Stimulated activated CD8-positive, alpha-beta memory T cell treated with anti-CD3 and anti-CD28 coated beads, Interleukin-15, amount 100 ng/mL, for 4 hours (primary cell): ENCODE measurements around the gene GTPBP1.

Experiments
- DNase-seq, 2 donors: peaks; one replicate each; pipeline ENCODE4 v3.0.0-alpha.2; 2020; ENCODE audit warnings: low read depth in 2 of 2

Gene GTPBP1

GRCh38 chr22:38700789-38701628 is 4.7 kb upstream of the GTPBP1 start, which contains the start of gene JOSD1:
Gene JOSD1 (minus strand): TSS chr22:38700943. CDS start chr22:38699987, 956 bp downstream.
- DNase-seq: peak; percentile 94 to 96

- no peak for DNase-seq
These were observed 1.0 kb upstream of the GTPBP1 start for GRCh38 chr22:38704654-38705234.

- peak in 1 of 2 donors; percentile 28 for DNase-seq
These were observed 557 bp downstream of the GTPBP1 start for GRCh38 chr22:38706101-38706900.

GRCh38 chr22:38706901-38707195 is 1.1 kb downstream of the GTPBP1 start:
- no peak for DNase-seq

GRCh38 chr22:38707346-38707745 is 1.6 kb downstream of the GTPBP1 start:
- DNase-seq: no peak

GRCh38 chr22:38707984-38708383 is 2.2 kb downstream of the GTPBP1 start:
- no peak for DNase-seq

- no peak for DNase-seq
These were observed 3.6 kb downstream of the GTPBP1 start for GRCh38 chr22:38709306-38709705.

- no peak for DNase-seq
These were observed 4.6 kb downstream of the GTPBP1 start for GRCh38 chr22:38710351-38710750.

GRCh38 chr22:38710866-38711265 is 5.1 kb downstream of the GTPBP1 start:
- DNase-seq: no peak

- DNase-seq: no peak
These were observed 6.9 kb downstream of the GTPBP1 start for GRCh38 chr22:38712486-38713207.

GRCh38 chr22:38713921-38714320 is 8.2 kb downstream of the GTPBP1 start:
- DNase-seq: no peak

GRCh38 chr22:38715176-38715764 is 9.5 kb downstream of the GTPBP1 start:
- DNase-seq: no peak

- no peak for DNase-seq
These were observed 10.1 kb downstream of the GTPBP1 start for GRCh38 chr22:38715852-38716251.

GRCh38 chr22:38716271-38716670 is 10.5 kb downstream of the GTPBP1 start:
- DNase-seq: no peak

- no peak for DNase-seq
These were observed 11.1 kb downstream of the GTPBP1 start for GRCh38 chr22:38716826-38717225.

- no peak for DNase-seq
These were observed 11.5 kb downstream of the GTPBP1 start for GRCh38 chr22:38717244-38717643.

GRCh38 chr22:38718414-38718813 is 12.7 kb downstream of the GTPBP1 start:
- no peak for DNase-seq

GRCh38 chr22:38719196-38719595 is 13.5 kb downstream of the GTPBP1 start:
- DNase-seq: no peak

- no peak for DNase-seq
These were observed 14.6 kb downstream of the GTPBP1 start for GRCh38 chr22:38720350-38720749.

GRCh38 chr22:38721551-38721950 is 15.8 kb downstream of the GTPBP1 start:
- DNase-seq: no peak

GRCh38 chr22:38724176-38724575 is 18.4 kb downstream of the GTPBP1 start:
- no peak for DNase-seq
